Endothelial cell of umbilical vein (primary cell): ENCODE results near the gene PDK1. TPM values are rescaled to one million over a fixed set of nuclear protein-coding genes. Genes with fewer than 3 reads are reported as not detected.

Source experiments
- BruUV-seq: library from RNA; stranded (reverse); fragments of 400-500 nt; replicated peaks from 2 replicates; lab custom pipeline; 2021; lab: Mats Ljungman, UMichigan
- CTCF ChIA-PET: fragments of 300-600, 350-600 bp; sonication (Branson Sonifier 250); formaldehyde crosslinking; loops from one replicate; lab custom pipeline; 2021; ENCODE audit warnings: antibody characterized with exemption, inconsistent platforms; lab: Charles Lee
- POLR2A ChIA-PET: fragments of 300-600, 350-600 bp; sonication (Branson Sonifier 250); formaldehyde crosslinking; loops from one replicate; lab custom pipeline; 2021; ENCODE audit warnings: antibody characterized with exemption, inconsistent platforms; lab: Charles Lee
- DNase-seq: peaks from one replicate; pipeline ENCODE4 v3.0.0-alpha.2; 2011; ENCODE audit warnings: low read depth, low spot score
- FAIRE-seq: peaks from 2 replicates; lab custom pipeline; 2011; peaks lifted over from hg19 to GRCh38; lab: Jason Lieb, UNC
- H2AFZ ChIP-seq: 2 replicates; pipeline ENCODE4 v1.6.0; 2012; ENCODE audit warnings: low read depth, low read length, control low read depth, inconsistent platforms
- H3K27ac ChIP-seq: 2 replicates; pipeline ENCODE4 v1.5.1; 2011; ENCODE audit warnings: low read depth, mild to moderate bottlenecking, control low read depth, low read length, moderate library complexity; ENCODE audit not compliant: insufficient read depth
- H3K27me3 ChIP-seq, 2 experiments: 2 replicates each; pipeline versions ENCODE4 v1.6.0 to v1.6.1; 2011; ENCODE audit warnings: low read length in 2 of 2, mixed read lengths in 1 of 2; ENCODE audit not compliant: control insufficient read depth in 2 of 2, insufficient read depth in 2 of 2
- H3K36me3 ChIP-seq, 2 experiments: 2 replicates in 1 of 2; 3 replicates in 1 of 2; pipeline ENCODE4 v1.5.1; 2011; ENCODE audit warnings: low read length in 2 of 2, mild to moderate bottlenecking in 1 of 2, moderate library complexity in 1 of 2; ENCODE audit not compliant: control insufficient read depth in 2 of 2, insufficient read depth in 2 of 2; ENCODE audit errors: extremely low read depth in 1 of 2
- H3K4me1 ChIP-seq: 3 replicates; pipeline ENCODE4 v1.5.1; 2011; ENCODE audit warnings: mild to moderate bottlenecking, low read length; ENCODE audit not compliant: control insufficient read depth, insufficient read depth; ENCODE audit errors: extremely low read depth
- H3K4me2 ChIP-seq: 2 replicates; pipeline ENCODE4 v1.6.1; 2011; ENCODE audit warnings: low read length, control low read depth, mixed read lengths; ENCODE audit not compliant: insufficient read depth
- H3K4me3 ChIP-seq, 3 experiments: fragments of 200-600 bp in 1 of 3; sonication (generic), shearing (Covaris generic) in 1 of 3; replicated peaks in 1 of 3; 2 replicates each; pipeline ENCODE4 v1.5.1; 2011 to 2016; ENCODE audit warnings: control low read depth in 3 of 3, low read length in 3 of 3, mild to moderate bottlenecking in 2 of 3, inconsistent platforms in 1 of 3, low read depth in 1 of 3, moderate library complexity in 1 of 3; ENCODE audit not compliant: insufficient read depth in 1 of 3
- H3K79me2 ChIP-seq: 2 replicates; pipeline ENCODE4 v1.6.0; 2012; ENCODE audit warnings: low read length, inconsistent platforms; ENCODE audit not compliant: control insufficient read depth, insufficient read depth
- H3K9ac ChIP-seq: replicated peaks from 2 replicates; pipeline ENCODE3; 2011; ENCODE audit warnings: low read length, control low read depth; ENCODE audit not compliant: insufficient read depth; ENCODE audit errors: extremely low read depth
- H3K9me1 ChIP-seq: replicated peaks from 3 replicates; pipeline ENCODE4 v1.6.0; 2011; ENCODE audit warnings: mild to moderate bottlenecking, low read length; ENCODE audit not compliant: control insufficient read depth, insufficient read depth; ENCODE audit errors: extremely low read depth
- H3K9me3 ChIP-seq: replicated peaks from 2 replicates; pipeline ENCODE4 v1.5.1; 2012; ENCODE audit warnings: low read length, inconsistent platforms; ENCODE audit not compliant: control insufficient read depth, insufficient read depth
- H4K20me1 ChIP-seq: replicated peaks from 2 replicates; pipeline ENCODE3; 2011; ENCODE audit warnings: mild to moderate bottlenecking, low read length; ENCODE audit not compliant: control insufficient read depth, insufficient read depth; ENCODE audit errors: extremely low read depth
- CTCF ChIP-seq, 2 donors: IDR thresholded peaks; 1 replicate in 1 of 2; 2 replicates in 1 of 2; pipeline ENCODE4 v1.5.1; 2011; ENCODE audit warnings: low read length in 2 of 2, mild to moderate bottlenecking in 2 of 2, moderate library complexity in 2 of 2, control low read depth in 1 of 2, inconsistent platforms in 1 of 2, low read depth in 1 of 2; ENCODE audit not compliant: insufficient read depth in 1 of 2; ENCODE audit errors: extremely low read depth in 1 of 2
- EZH2 ChIP-seq: IDR thresholded peaks from 2 replicates; pipeline ENCODE4 v1.6.1; 2012; ENCODE audit warnings: borderline replicate concordance, low read depth, mild to moderate bottlenecking, moderate library complexity, low read length, inconsistent platforms; ENCODE audit not compliant: severe bottlenecking
- FOS ChIP-seq: IDR thresholded peaks from 2 replicates; pipeline ENCODE4 v1.6.1; 2011; ENCODE audit warnings: mild to moderate bottlenecking, low read length, moderate library complexity, borderline replicate concordance; ENCODE audit not compliant: insufficient read depth
- GATA2 ChIP-seq: IDR thresholded peaks from 2 replicates; pipeline ENCODE4 v1.7.0; 2011; ENCODE audit warnings: low read depth, mild to moderate bottlenecking, moderate library complexity, mixed read lengths, low read length; ENCODE audit not compliant: insufficient read length, insufficient read depth
- JUN ChIP-seq: IDR thresholded peaks from 2 replicates; pipeline ENCODE4 v1.6.1; 2011; ENCODE audit warnings: borderline replicate concordance, low read depth; ENCODE audit not compliant: insufficient read length, insufficient read depth
- MAX ChIP-seq: IDR thresholded peaks from 2 replicates; pipeline ENCODE4 v1.6.1; 2011; ENCODE audit not compliant: insufficient read depth, insufficient read length
- MYC ChIP-seq: IDR thresholded peaks from one replicate; pipeline ENCODE4 v1.6.1; 2011; ENCODE audit warnings: mild to moderate bottlenecking, low read depth, low read length
- POLR2A ChIP-seq: IDR thresholded peaks from 2 replicates; pipeline ENCODE4 v1.6.1; 2012; ENCODE audit warnings: low read depth, mild to moderate bottlenecking, control low read depth, low read length
- POLR2AphosphoS5 ChIP-seq: IDR thresholded peaks from 2 replicates; pipeline ENCODE4 v1.6.1; 2012; ENCODE audit warnings: low read depth, mild to moderate bottlenecking, control low read depth, low read length, moderate library complexity; ENCODE audit not compliant: insufficient read depth
- dilution Hi-C: fragments of 300-500 bp; cut with MboI; formaldehyde crosslinking; loops from one replicate; pipeline ENCODE4 v1.15.0; 2019; ENCODE audit warnings: low sequenced_read_pairs; ENCODE audit not compliant: extremely low pct_ligation_motif_present
- intact Hi-C: fragments of 100-400 bp; cut with micrococcal nuclease; formaldehyde crosslinking; loops from one replicate; pipeline ENCODE4 v1.10.0; 2022
- polyA plus RNA-seq, 4 experiments: library from polyadenylated mRNA; depleted of rRNA in 3 of 4; stranded (reverse) in 3 of 4; unstranded in 1 of 4; fragments of >200 nt; gene quantifications; 2 replicates each; pipeline versions ENCODE4 v1.2.1 to v1.2.3, GENCODE V29; 2011 to 2012; ENCODE audit warnings: missing spikeins in 1 of 4
- total RNA-seq: library from RNA; stranded (reverse); gene quantifications from 2 replicates; pipeline ENCODE4 v1.2.3, GENCODE V29; 2021

PDK1 gene
- total and polyA plus RNA-seq, 2 donors (not counting 3 experiments of a cell fraction or from before 2014, with no cell fraction given), result 3.7 to 16.9 TPM

- no peak overlapping the region for H3K4me2 ChIP-seq
- no TSS peak for BruUV-seq
- no peaks in the 10 kb centered on the region for H3K79me2 ChIP-seq
- no peak overlapping the region for H3K9ac ChIP-seq
- TF ChIP-seq FOS (no peak), EZH2 (no peak), CTCF (IDR thresholded peaks at IDR 0.05; ENCODE audit: extremely low read depth in 1 of 2, insufficient read depth in 1 of 2, low read depth in 1 of 2, low read length in 2 of 2) (no peak), JUN (no peak), MAX (no peak), GATA2 (no peak), POLR2AphosphoS5 (no peak), MYC (no peak), POLR2A (no peak)
- no peaks in the 10 kb centered on the region for H3K4me1 ChIP-seq
- no peak overlapping the region for H2AFZ ChIP-seq
- FAIRE-seq (no peak), DNase-seq (no peak)
- intact Hi-C loops, result no loop called here
- H3K27ac ChIP-seq, result no peak overlapping the region
- peaks cover 4% of the 10 kb centered on the region for H3K9me3 ChIP-seq
- H3K4me3 ChIP-seq, result no peak overlapping the region
- H3K36me3 ChIP-seq, result no peaks in the 10 kb centered on the region
- no peaks in the 10 kb centered on the region for H4K20me1 ChIP-seq
- dilution Hi-C loops, result no loop called here
- H3K27me3 ChIP-seq, result no peaks in the 10 kb centered on the region
- POLR2A ChIA-PET, result no interaction called here
- H3K9me1 ChIP-seq, result no peaks in the 10 kb centered on the region
- CTCF ChIA-PET, result interaction anchor here (1.3 to 1.5 kb wide), 2 partner anchors 13 to 194 kb away, joined by 3 to 4 read pairs; no protein-coding TSS in a partner anchor
Observed at GRCh38 chr2:172516299-172516698, 39.6 kb upstream of the PDK1 start.
